Body of pancreas (tissue), 4 donors: ENCODE results near the gene HOXB1.

ENCODE experiments used
- POLR2A ChIP-seq, 3 donors: fragments of 450-650 bp; IDR thresholded peaks; one replicate each; pipeline ENCODE4 v1.6.1; 2016; ENCODE audit warnings: antibody characterized with exemption in 3 of 3, mild to moderate bottlenecking in 2 of 3
- TF ChIP-seq, protein P1 (sequence below), 7 experiments: fragments of 450-650 bp in 4 of 7; fragments of 200-600 bp in 3 of 7; sonication (generic) in 3 of 7; IDR thresholded peaks; one replicate each; pipeline ENCODE4 v1.5.1; 2016 to 2019; ENCODE audit warnings: antibody characterized with exemption in 7 of 7

DNA sequence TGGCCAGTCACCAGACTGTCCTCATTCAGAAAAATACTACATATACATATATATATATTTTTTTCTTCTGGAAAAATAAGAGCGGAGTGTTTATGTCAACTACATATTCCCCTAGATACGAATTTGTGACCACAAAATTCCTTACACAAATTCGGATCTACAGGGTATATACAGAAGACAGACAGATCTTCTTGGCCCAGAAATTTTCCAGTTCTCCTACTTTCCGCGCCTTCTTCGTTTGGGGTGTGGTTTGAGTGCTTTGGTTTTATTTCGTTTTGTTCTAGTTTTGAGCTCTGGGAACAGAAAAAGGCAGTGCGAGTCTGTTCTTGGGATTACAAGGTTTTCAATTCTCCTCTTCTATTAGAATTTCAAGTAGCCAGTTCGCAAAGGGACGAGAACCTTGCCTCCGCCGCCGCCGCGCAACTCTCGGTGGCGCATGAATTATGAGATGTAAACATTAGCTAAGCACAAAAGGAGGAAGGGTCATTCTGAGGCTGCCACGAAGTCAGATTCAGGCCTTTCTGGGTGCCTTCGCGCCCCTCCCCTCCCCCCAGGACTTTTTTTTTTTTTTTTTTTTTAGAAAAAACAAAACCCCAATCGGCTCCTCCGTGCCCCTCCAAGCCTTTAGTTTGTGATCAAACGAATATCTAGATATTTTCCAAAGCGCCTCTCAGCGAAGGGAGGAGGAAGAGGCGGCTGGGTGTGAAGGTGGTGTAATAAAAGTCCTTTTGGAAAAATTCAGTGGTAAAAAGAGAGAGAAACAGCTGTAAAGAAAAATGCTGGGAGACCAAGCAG is 49.1 kb upstream of the HOXB1 start:
- TF ChIP-seq, protein P1, sequence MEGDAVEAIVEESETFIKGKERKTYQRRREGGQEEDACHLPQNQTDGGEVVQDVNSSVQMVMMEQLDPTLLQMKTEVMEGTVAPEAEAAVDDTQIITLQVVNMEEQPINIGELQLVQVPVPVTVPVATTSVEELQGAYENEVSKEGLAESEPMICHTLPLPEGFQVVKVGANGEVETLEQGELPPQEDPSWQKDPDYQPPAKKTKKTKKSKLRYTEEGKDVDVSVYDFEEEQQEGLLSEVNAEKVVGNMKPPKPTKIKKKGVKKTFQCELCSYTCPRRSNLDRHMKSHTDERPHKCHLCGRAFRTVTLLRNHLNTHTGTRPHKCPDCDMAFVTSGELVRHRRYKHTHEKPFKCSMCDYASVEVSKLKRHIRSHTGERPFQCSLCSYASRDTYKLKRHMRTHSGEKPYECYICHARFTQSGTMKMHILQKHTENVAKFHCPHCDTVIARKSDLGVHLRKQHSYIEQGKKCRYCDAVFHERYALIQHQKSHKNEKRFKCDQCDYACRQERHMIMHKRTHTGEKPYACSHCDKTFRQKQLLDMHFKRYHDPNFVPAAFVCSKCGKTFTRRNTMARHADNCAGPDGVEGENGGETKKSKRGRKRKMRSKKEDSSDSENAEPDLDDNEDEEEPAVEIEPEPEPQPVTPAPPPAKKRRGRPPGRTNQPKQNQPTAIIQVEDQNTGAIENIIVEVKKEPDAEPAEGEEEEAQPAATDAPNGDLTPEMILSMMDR (IDR thresholded peaks at IDR 0.05): no peak
- no peak for TF ChIP-seq POLR2A (IDR thresholded peaks at IDR 0.05)
